Dendritic cell treated with granulocyte-macrophage colony-stimulating factor and Interleukin-4, amounts not matched to agents 40 ng/mL and 50 ng/mL, for 4 days (primary cell): ENCODE measurements around the gene IGF2.

Experiments
- H3K27ac Mint-ChIP-seq: one replicate; pipeline ENCODE4 v1.8.0; 2022; ENCODE audit warnings: mild to moderate bottlenecking, mixed read lengths
- H3K27me3 Mint-ChIP-seq: one replicate; pipeline ENCODE4 v1.8.0; 2022; ENCODE audit warnings: mild to moderate bottlenecking, mixed read lengths
- H3K36me3 Mint-ChIP-seq: one replicate; pipeline ENCODE4 v1.8.0; 2022; ENCODE audit warnings: low read depth, mixed read lengths
- H3K4me1 Mint-ChIP-seq: one replicate; pipeline ENCODE4 v1.8.0; 2022; ENCODE audit warnings: low read depth, mixed read lengths
- H3K4me3 Mint-ChIP-seq: one replicate; pipeline ENCODE4 v1.8.0; 2022; ENCODE audit warnings: mild to moderate bottlenecking, moderate library complexity, mixed read lengths
- H3K9me3 Mint-ChIP-seq: one replicate; pipeline ENCODE4 v1.8.0; 2022; ENCODE audit warnings: mixed read lengths
- intact Hi-C: fragments of 100-400 bp; cut with micrococcal nuclease; formaldehyde crosslinking; loops from one replicate; pipeline ENCODE4 v1.15.0; 2022

IGF2 gene

GRCh38 chr11:2122907-2123627, 16.1 kb downstream of the IGF2 start:
- no peaks in the 10 kb centered on the region for H3K4me1 Mint-ChIP-seq
- peaks cover 34% of the 10 kb centered on the region for H3K27me3 Mint-ChIP-seq
- no peaks in the 10 kb centered on the region for H3K9me3 Mint-ChIP-seq
- H3K36me3 Mint-ChIP-seq, result no peaks in the 10 kb centered on the region
- no peak overlapping the region for H3K4me3 Mint-ChIP-seq
- no peak overlapping the region for H3K27ac Mint-ChIP-seq
- intact Hi-C loops, result no loop called here

GRCh38 chr11:2122222-2122906, 16.8 kb downstream of the IGF2 start:
- intact Hi-C loops, result no loop called here
- no peaks in the 10 kb centered on the region for H3K4me1 Mint-ChIP-seq
- peaks cover 1% of the 10 kb centered on the region for H3K9me3 Mint-ChIP-seq
- no peaks in the 10 kb centered on the region for H3K36me3 Mint-ChIP-seq
- H3K27me3 Mint-ChIP-seq, result peaks cover 35% of the 10 kb centered on the region
- no peak overlapping the region for H3K27ac Mint-ChIP-seq
- H3K4me3 Mint-ChIP-seq, result no peak overlapping the region

- Mint-ChIP-seq H3K9me3 (peaks cover 10% of the 10 kb centered on the region), H3K27ac (no peak overlapping the region), H3K27me3 (peaks cover 39% of the 10 kb centered on the region), H3K4me1 (no peaks in the 10 kb centered on the region), H3K4me3 (no peak overlapping the region), H3K36me3 (no peaks in the 10 kb centered on the region)
- intact Hi-C loops, result no loop called here
These were observed 17.7 kb downstream of the IGF2 start for GRCh38 chr11:2121227-2122130.

GRCh38 chr11:2120359-2121100, 18.7 kb downstream of the IGF2 start:
- intact Hi-C loops, result no loop called here
- Mint-ChIP-seq H3K36me3 (no peaks in the 10 kb centered on the region), H3K4me1 (no peaks in the 10 kb centered on the region), H3K27ac (no peak overlapping the region), H3K9me3 (peaks cover 18% of the 10 kb centered on the region), H3K27me3 (peaks cover 44% of the 10 kb centered on the region), H3K4me3 (no peak overlapping the region)

GRCh38 chr11:2118677-2119076, 20.5 kb downstream of the IGF2 start:
- Mint-ChIP-seq H3K9me3 (peaks cover 18% of the 10 kb centered on the region), H3K4me1 (no peaks in the 10 kb centered on the region), H3K4me3 (no peak overlapping the region), H3K27ac (no peak overlapping the region), H3K27me3 (peaks cover 40% of the 10 kb centered on the region), H3K36me3 (no peaks in the 10 kb centered on the region)
- intact Hi-C loops, result no loop called here

GRCh38 chr11:2116680-2117079, 22.5 kb downstream of the IGF2 start:
- Mint-ChIP-seq H3K27ac (no peak overlapping the region), H3K4me1 (no peaks in the 10 kb centered on the region), H3K27me3 (peaks cover 27% of the 10 kb centered on the region), H3K9me3 (peaks cover 18% of the 10 kb centered on the region), H3K4me3 (no peak overlapping the region), H3K36me3 (no peaks in the 10 kb centered on the region)
- intact Hi-C loops, result no loop called here

- no peak overlapping the region for H3K4me3 Mint-ChIP-seq
- peaks cover 21% of the 10 kb centered on the region for H3K27me3 Mint-ChIP-seq
- H3K27ac Mint-ChIP-seq, result no peak overlapping the region
- peaks cover 18% of the 10 kb centered on the region for H3K9me3 Mint-ChIP-seq
- H3K36me3 Mint-ChIP-seq, result no peaks in the 10 kb centered on the region
- intact Hi-C loops, result no loop called here
- no peaks in the 10 kb centered on the region for H3K4me1 Mint-ChIP-seq
These were observed 23.9 kb downstream of the IGF2 start for GRCh38 chr11:2115308-2115707.

- peaks cover 18% of the 10 kb centered on the region for H3K9me3 Mint-ChIP-seq
- intact Hi-C loops, result no loop called here
- no peaks in the 10 kb centered on the region for H3K4me1 Mint-ChIP-seq
- no peaks in the 10 kb centered on the region for H3K36me3 Mint-ChIP-seq
- H3K4me3 Mint-ChIP-seq, result no peak overlapping the region
- peaks cover 25% of the 10 kb centered on the region for H3K27me3 Mint-ChIP-seq
- no peak overlapping the region for H3K27ac Mint-ChIP-seq
These were observed 24.6 kb downstream of the IGF2 start for GRCh38 chr11:2114430-2115241.

GRCh38 chr11:2113776-2114175, 25.4 kb downstream of the IGF2 start:
- no peak overlapping the region for H3K27ac Mint-ChIP-seq
- intact Hi-C loops, result no loop called here
- no peak overlapping the region for H3K4me3 Mint-ChIP-seq
- H3K27me3 Mint-ChIP-seq, result peaks cover 28% of the 10 kb centered on the region
- no peaks in the 10 kb centered on the region for H3K4me1 Mint-ChIP-seq
- H3K9me3 Mint-ChIP-seq, result peaks cover 18% of the 10 kb centered on the region
- H3K36me3 Mint-ChIP-seq, result no peaks in the 10 kb centered on the region

GRCh38 chr11:2110521-2110920, 28.7 kb downstream of the IGF2 start:
- intact Hi-C loops, result no loop called here
- Mint-ChIP-seq H3K27ac (no peak overlapping the region), H3K4me1 (no peaks in the 10 kb centered on the region), H3K36me3 (no peaks in the 10 kb centered on the region), H3K4me3 (no peak overlapping the region), H3K9me3 (no peaks in the 10 kb centered on the region), H3K27me3 (peaks cover 21% of the 10 kb centered on the region)

- intact Hi-C loops, result no loop called here
- H3K36me3 Mint-ChIP-seq, result no peaks in the 10 kb centered on the region
- no peak overlapping the region for H3K27ac Mint-ChIP-seq
- H3K27me3 Mint-ChIP-seq, result peaks cover 21% of the 10 kb centered on the region
- no peaks in the 10 kb centered on the region for H3K4me1 Mint-ChIP-seq
- H3K9me3 Mint-ChIP-seq, result no peaks in the 10 kb centered on the region
- no peak overlapping the region for H3K4me3 Mint-ChIP-seq
These were observed 29.6 kb downstream of the IGF2 start for GRCh38 chr11:2109541-2110019.

- no peak overlapping the region for H3K4me3 Mint-ChIP-seq
- no peaks in the 10 kb centered on the region for H3K9me3 Mint-ChIP-seq
- H3K27ac Mint-ChIP-seq, result no peak overlapping the region
- peaks cover 19% of the 10 kb centered on the region for H3K27me3 Mint-ChIP-seq
- intact Hi-C loops, result no loop called here
- H3K4me1 Mint-ChIP-seq, result no peaks in the 10 kb centered on the region
- H3K36me3 Mint-ChIP-seq, result no peaks in the 10 kb centered on the region
These were observed 30.3 kb downstream of the IGF2 start for GRCh38 chr11:2108675-2109491.
